ENCODE results near the gene MYBPH.

DNA sequence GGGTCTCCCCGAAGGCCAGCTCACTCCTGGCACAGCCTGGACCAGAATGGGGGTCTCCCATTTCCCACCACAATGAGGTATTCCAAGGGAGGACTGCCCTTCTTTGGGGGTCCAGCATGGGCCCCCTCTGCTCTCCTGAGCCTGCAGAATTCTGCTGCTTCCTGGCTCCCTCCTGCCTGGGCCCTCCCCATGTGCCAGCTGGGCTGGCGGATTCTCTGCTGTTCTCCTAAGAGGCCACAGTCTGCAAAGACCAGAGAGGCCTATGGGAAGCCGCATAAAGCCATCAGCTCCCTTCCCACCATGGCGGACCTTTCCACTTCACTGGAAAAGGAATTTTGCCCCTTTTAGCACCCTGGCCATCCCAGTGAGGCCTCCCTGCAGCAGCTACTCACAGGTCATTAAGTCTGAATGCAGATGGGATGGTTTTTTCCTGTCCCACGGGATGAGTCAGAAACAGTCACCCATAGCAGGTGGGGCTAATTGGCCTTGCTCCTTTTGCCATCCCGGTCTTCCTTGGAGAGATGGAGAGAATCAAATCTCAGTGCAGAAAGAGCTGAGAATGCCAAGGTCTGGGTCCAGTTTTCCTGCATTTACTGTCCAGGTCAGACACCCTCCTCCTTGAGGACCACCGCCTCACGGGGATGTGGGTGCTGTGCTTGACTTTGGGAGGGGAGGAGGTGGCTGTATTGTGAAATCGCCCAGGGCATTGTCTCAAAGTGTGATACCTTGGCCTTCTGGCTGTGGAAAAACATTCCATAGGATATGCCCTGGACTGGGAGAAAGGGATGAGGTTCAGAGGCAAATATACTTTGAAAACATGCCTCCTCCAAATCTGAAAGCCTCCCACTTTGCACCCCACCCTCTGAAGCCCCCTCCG, 23.2 kb downstream of the MYBPH start:
- TF ChIP-seq POLR2A (IDR thresholded peaks at IDR 0.05) (no peak), CTCF (IDR thresholded peaks at IDR 0.05) (no peak)
